NB4 (cell line): ENCODE data around the gene TCF12.

ENCODE experiments used
- CTCF ChIP-seq: IDR thresholded peaks from one replicate; pipeline ENCODE4 v1.5.1; 2012; ENCODE audit warnings: low read depth, low read length
- MAX ChIP-seq: IDR thresholded peaks from 2 replicates; pipeline ENCODE4 v1.6.1; 2011; ENCODE audit warnings: low read depth, low read length
- POLR2A ChIP-seq: IDR thresholded peaks from 2 replicates; pipeline ENCODE4 v1.6.1; 2011; ENCODE audit warnings: mild to moderate bottlenecking; ENCODE audit not compliant: insufficient read length; ENCODE audit errors: extremely low read depth

- no peak for TF ChIP-seq CTCF
- TF ChIP-seq POLR2A = no peak
- TF ChIP-seq MAX = no peak
Observed at GRCh38 chr15:56973463-56973862, 55.0 kb downstream of the TCF12 start.
